ENCODE results near the gene SFRP5.

SFRP5 gene, protein sequence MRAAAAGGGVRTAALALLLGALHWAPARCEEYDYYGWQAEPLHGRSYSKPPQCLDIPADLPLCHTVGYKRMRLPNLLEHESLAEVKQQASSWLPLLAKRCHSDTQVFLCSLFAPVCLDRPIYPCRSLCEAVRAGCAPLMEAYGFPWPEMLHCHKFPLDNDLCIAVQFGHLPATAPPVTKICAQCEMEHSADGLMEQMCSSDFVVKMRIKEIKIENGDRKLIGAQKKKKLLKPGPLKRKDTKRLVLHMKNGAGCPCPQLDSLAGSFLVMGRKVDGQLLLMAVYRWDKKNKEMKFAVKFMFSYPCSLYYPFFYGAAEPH

DNA sequence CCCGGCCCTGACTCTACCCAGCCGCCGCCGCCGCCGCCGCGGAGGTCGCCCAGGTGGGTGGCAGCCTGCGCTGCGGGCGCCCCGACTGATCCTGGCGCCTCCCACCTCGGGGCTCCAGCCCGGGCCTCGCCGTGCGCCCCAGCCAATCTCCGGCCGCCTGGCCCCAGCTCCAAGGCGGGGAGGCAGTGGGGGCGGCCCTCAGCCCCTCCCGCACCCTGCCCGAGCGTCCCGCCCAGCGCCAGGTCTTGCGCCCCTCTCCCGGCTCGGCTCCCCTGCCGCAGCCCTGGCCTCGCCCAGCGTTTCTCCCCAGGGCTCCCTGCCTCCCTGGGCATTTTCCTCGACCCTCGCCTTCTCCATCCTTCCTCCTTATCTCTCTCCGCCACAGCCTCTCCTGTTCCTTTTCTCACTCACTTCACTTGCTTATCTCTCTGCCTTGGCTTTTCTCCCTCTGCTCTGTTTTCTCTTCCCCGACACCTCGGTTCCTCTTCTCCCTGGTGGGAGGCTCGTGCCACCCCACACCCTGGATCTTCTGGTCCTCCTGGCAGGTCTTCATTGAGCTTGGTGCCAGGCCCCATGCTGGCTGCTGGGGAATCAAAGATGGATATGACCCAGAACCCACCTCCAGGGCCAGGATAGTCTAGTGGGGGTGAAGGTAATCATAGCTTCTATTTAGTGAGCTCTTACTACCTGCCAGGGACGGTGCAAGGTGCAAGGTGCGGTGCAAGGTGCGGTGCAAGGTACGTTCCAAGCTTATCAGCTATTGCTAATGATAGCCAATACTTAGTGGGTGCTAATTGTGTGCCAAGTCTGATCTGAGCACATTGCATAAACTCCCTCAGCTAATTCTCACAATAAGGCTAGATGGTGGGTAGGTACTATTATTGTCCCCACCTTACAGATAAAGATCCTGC lies at the start of gene SFRP5:
Gene SFRP5 (minus strand): TSS at position 87 of the 911 bp plus-strand sequence. CDS start 166 bp downstream, outside the sequence.
- peaks cover 49% of the 10 kb centered on the region for H3K27me3 ChIP-seq (ENCODE audit: control insufficient read depth, insufficient read depth, low read length)

DNA sequence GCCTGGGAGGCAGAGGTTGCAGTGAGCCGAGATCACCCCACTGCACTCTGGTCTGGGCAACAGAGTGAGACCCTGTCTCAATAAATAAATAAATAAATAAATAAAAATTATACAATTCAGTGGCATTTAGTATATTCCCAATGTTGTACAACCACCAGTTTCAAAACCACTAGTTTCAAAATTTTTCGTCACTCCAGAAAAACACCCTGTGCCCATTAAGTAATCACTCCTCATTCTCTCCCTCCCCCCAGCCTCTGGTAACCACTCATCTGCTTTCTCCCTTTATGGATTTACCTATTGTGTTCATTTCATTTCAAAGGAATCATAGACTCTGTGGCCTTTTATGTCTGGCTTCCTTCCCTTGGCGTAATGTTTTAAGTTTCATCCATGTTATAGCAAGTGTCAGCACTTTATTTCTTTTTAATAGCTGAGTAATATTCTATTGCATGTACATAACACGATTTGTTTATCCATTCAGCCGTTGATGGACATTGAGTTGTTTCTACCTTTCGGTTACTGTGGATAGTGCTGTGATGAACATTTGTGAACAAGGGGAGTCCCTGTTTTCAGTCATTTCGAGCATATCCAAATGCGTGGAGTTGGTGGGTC lies 48.4 kb upstream of the SFRP5 start:
- no peak overlapping the region for H3K9ac ChIP-seq (ENCODE audit: low read depth, low read length)
- H3K27me3 ChIP-seq (ENCODE audit: control insufficient read depth, insufficient read depth, low read length), result no peaks in the 10 kb centered on the region
- H3K9me3 ChIP-seq (ENCODE audit: control insufficient read depth, insufficient read depth, low read length), result no peaks in the 10 kb centered on the region
- no peaks in the 10 kb centered on the region for H3K36me3 ChIP-seq (ENCODE audit: control insufficient read depth, insufficient read depth, low read length)
- no peak overlapping the region for H3K4me3 ChIP-seq (ENCODE audit: low read depth, low read length)
- H3K4me1 ChIP-seq (ENCODE audit: control insufficient read depth, insufficient read depth, low read length), result peaks cover 7% of the 10 kb centered on the region

More for the DNA sequence above, at the start of gene SFRP5:
- Histone ChIP-seq H3K4me1 (ENCODE audit: control insufficient read depth, insufficient read depth, low read length) (peaks cover 8% of the 10 kb centered on the region), H3K4me3 (ENCODE audit: low read depth, low read length) (peak within 1 kb of the TSS; percentile 74), H3K9me3 (ENCODE audit: control insufficient read depth, insufficient read depth, low read length) (no peaks in the 10 kb centered on the region), H3K9ac (ENCODE audit: low read depth, low read length) (peak within 1 kb of the TSS; percentile 37), H3K36me3 (ENCODE audit: control insufficient read depth, insufficient read depth, low read length) (no peaks in the 10 kb centered on the region)

DNA sequence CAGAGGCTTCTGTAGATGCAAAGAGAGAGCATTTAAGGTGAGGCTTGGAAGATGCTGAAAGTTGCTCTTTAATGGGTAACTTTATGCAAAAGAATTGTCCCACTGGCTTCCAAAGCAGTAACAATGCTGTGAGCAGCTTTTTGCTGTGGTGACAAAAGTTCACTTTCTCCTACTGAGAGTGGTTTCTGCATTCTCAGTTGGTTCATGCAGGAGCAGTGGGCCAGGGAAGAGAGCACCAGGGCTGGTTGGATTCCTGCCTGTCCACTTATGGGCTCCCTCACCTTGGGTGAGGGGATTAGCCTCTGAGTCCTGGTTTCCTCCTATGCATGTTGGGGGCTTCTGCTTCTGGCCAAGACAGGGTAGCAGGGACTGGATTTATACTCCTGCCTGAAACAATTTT lies 46.8 kb upstream of the SFRP5 start:
- H3K36me3 ChIP-seq (ENCODE audit: control insufficient read depth, insufficient read depth, low read length), result no peaks in the 10 kb centered on the region
- H3K4me3 ChIP-seq (ENCODE audit: low read depth, low read length), result no peak overlapping the region
- H3K4me1 ChIP-seq (ENCODE audit: control insufficient read depth, insufficient read depth, low read length), result peaks cover 7% of the 10 kb centered on the region
- no peaks in the 10 kb centered on the region for H3K9me3 ChIP-seq (ENCODE audit: control insufficient read depth, insufficient read depth, low read length)
- no peaks in the 10 kb centered on the region for H3K27me3 ChIP-seq (ENCODE audit: control insufficient read depth, insufficient read depth, low read length)
- no peak overlapping the region for H3K9ac ChIP-seq (ENCODE audit: low read depth, low read length)

DNA sequence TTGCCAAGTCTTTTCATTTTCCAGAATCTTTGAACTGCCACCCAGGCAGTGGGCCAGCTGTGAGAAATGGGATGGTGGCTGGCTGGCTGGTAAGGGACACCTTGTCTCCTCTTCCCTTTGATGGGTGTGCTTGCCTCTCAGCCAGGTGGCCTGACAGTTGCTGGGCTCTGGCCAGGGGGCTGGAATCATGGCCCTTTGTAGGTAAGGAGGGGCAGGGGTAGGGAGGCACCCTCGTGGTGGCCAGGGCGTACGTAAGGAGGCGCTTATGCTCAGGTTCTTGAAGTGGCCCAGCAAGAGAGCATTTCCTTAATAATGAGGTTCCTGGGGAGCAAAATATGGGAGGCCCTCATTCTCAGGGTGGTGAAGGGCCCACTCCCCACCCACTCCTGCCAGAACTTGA lies 44.8 kb upstream of the SFRP5 start:
- H3K4me3 ChIP-seq (ENCODE audit: low read depth, low read length), result no peak overlapping the region
- H3K36me3 ChIP-seq (ENCODE audit: control insufficient read depth, insufficient read depth, low read length), result no peaks in the 10 kb centered on the region
- no peaks in the 10 kb centered on the region for H3K9me3 ChIP-seq (ENCODE audit: control insufficient read depth, insufficient read depth, low read length)
- H3K9ac ChIP-seq (ENCODE audit: low read depth, low read length), result no peak overlapping the region
- H3K27me3 ChIP-seq (ENCODE audit: control insufficient read depth, insufficient read depth, low read length), result no peaks in the 10 kb centered on the region
- H3K4me1 ChIP-seq (ENCODE audit: control insufficient read depth, insufficient read depth, low read length), result peaks cover 7% of the 10 kb centered on the region

DNA sequence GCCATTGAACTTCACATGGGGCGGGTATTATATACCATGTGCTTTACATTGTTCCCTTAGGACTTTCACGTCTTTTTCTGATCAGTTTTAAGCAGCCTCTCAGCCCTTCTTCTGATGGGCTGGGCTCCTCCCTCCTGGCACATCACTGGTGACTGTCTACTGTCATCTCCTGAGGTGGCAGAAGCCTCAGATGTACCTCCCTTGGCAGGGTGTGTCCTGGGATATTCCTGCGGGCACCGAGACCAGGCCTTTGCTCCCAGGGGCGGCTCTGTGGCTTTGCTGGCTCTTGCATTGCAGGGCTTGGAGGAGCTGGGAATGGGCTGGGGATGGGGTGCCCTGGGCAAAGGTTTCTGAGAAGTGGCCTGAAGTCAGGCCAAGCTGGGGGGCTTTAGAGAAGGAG lies 43.2 kb upstream of the SFRP5 start:
- H3K9ac ChIP-seq (ENCODE audit: low read depth, low read length), result no peak overlapping the region
- H3K27me3 ChIP-seq (ENCODE audit: control insufficient read depth, insufficient read depth, low read length), result no peaks in the 10 kb centered on the region
- H3K36me3 ChIP-seq (ENCODE audit: control insufficient read depth, insufficient read depth, low read length), result no peaks in the 10 kb centered on the region
- H3K9me3 ChIP-seq (ENCODE audit: control insufficient read depth, insufficient read depth, low read length), result no peaks in the 10 kb centered on the region
- H3K4me3 ChIP-seq (ENCODE audit: low read depth, low read length), result no peak overlapping the region
- peaks cover 2% of the 10 kb centered on the region for H3K4me1 ChIP-seq (ENCODE audit: control insufficient read depth, insufficient read depth, low read length)

DNA sequence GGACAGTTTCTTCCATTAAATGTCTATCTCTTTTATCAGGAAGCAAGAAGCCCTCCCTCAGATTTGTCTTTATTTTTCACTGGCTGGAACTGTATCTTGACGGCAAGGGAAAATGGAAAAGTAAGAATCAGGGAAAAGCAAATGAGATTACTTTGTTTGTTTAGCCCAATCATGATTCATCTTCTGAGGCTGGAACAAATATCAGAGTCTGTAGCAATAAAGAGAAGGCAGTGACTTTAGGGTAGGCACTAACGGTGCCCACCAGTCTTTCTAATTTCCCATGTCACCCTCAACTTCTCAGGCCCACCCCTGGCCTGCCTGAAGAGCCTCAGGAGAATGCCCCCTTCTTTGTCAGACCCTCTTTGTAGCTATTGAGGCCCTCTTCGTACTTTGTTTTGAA lies 41.5 kb upstream of the SFRP5 start:
- no peaks in the 10 kb centered on the region for H3K9me3 ChIP-seq (ENCODE audit: control insufficient read depth, insufficient read depth, low read length)
- H3K27me3 ChIP-seq (ENCODE audit: control insufficient read depth, insufficient read depth, low read length), result no peaks in the 10 kb centered on the region
- H3K4me1 ChIP-seq (ENCODE audit: control insufficient read depth, insufficient read depth, low read length), result peaks cover 2% of the 10 kb centered on the region
- H3K36me3 ChIP-seq (ENCODE audit: control insufficient read depth, insufficient read depth, low read length), result no peaks in the 10 kb centered on the region
- H3K9ac ChIP-seq (ENCODE audit: low read depth, low read length), result no peak overlapping the region
- no peak overlapping the region for H3K4me3 ChIP-seq (ENCODE audit: low read depth, low read length)

DNA sequence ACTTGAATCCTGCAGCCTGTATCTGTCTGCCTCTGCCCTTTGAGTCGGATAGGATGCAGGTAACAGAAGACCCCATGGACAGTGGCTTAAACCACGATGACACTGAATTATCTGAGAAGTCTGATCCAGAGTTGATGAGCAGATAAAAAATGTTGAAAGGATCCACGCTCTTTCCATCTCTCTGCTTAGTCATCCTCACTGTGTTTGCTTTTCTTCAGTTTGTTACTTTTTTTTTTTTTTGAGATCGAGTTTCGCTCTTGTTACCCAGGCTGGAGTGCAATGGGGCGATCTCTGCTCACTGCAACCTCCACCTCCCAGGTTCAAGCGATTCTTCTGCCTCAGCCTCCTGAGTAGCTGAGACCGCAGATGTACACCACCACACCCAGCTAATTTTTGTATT lies 40.9 kb upstream of the SFRP5 start:
- H3K4me1 ChIP-seq (ENCODE audit: control insufficient read depth, insufficient read depth, low read length), result peaks cover under 1% of the 10 kb centered on the region
- H3K27me3 ChIP-seq (ENCODE audit: control insufficient read depth, insufficient read depth, low read length), result no peaks in the 10 kb centered on the region
- no peaks in the 10 kb centered on the region for H3K9me3 ChIP-seq (ENCODE audit: control insufficient read depth, insufficient read depth, low read length)
- H3K36me3 ChIP-seq (ENCODE audit: control insufficient read depth, insufficient read depth, low read length), result no peaks in the 10 kb centered on the region
- no peak overlapping the region for H3K4me3 ChIP-seq (ENCODE audit: low read depth, low read length)
- H3K9ac ChIP-seq (ENCODE audit: low read depth, low read length), result no peak overlapping the region

DNA sequence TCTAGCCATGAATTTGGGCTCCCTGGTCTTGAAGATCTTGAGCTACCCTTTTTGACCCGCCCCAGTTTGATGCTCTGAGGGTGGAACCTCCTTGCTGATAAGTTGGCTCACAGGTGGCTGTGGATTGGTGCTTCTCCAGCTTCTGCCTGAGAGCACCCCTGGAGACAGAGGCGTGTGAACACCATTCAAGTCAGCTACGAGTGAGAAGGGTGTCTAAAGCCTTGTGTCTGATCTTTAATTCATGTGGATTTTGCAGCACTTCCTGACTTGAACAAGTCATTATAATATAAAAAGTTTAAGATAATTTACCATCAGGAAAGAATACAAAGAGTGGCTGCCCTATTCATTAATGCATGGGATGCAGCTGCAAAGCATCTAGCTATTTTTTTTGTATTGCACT lies 40.2 kb upstream of the SFRP5 start:
- no peak overlapping the region for H3K4me3 ChIP-seq (ENCODE audit: low read depth, low read length)
- no peaks in the 10 kb centered on the region for H3K27me3 ChIP-seq (ENCODE audit: control insufficient read depth, insufficient read depth, low read length)
- no peaks in the 10 kb centered on the region for H3K9me3 ChIP-seq (ENCODE audit: control insufficient read depth, insufficient read depth, low read length)
- no peaks in the 10 kb centered on the region for H3K4me1 ChIP-seq (ENCODE audit: control insufficient read depth, insufficient read depth, low read length)
- no peak overlapping the region for H3K9ac ChIP-seq (ENCODE audit: low read depth, low read length)
- no peaks in the 10 kb centered on the region for H3K36me3 ChIP-seq (ENCODE audit: control insufficient read depth, insufficient read depth, low read length)

DNA sequence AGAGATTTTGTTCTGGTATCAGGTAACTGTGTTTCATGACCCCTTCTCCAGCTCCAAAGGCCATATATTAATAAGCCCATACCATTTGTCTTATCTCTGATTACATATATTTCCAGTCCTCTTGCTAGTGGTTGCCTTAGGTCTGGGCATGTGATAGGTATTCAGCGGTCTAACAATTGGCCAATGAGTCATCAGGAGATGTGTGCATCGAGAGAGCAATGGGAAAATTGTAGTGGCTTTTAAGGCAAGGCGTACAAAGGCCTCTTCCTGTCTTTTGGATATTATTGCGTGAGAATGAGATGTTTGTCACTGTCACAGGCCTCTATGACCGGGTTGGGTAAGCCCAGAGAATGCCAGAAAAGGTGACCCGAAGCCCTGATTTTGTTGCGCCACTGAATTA lies 38.6 kb upstream of the SFRP5 start:
- Histone ChIP-seq H3K27me3 (ENCODE audit: control insufficient read depth, insufficient read depth, low read length) (no peaks in the 10 kb centered on the region), H3K4me1 (ENCODE audit: control insufficient read depth, insufficient read depth, low read length) (peaks cover 8% of the 10 kb centered on the region), H3K4me3 (ENCODE audit: low read depth, low read length) (no peak overlapping the region), H3K36me3 (ENCODE audit: control insufficient read depth, insufficient read depth, low read length) (no peaks in the 10 kb centered on the region), H3K9me3 (ENCODE audit: control insufficient read depth, insufficient read depth, low read length) (no peaks in the 10 kb centered on the region), H3K9ac (ENCODE audit: low read depth, low read length) (no peak overlapping the region)

DNA sequence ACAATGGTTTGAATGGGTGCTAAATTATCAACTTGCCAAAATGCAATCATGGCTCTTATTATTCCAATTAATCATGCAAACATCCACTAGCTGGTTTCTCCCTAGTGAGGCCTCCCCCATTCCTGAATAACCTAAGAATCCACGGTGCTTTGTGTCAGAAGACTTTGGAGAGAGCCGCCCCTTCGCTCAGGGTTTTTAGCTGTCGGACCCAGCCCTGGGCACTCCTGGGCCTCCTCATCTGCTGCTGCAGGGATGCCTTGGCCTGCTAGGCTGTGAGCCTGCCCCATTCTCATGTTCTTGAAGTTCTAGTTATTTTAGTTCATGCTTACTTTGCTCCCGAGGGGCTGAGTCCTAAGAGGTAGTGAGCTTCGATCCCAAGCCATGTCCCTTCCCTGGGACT lies 34.1 kb upstream of the SFRP5 start:
- no peaks in the 10 kb centered on the region for H3K27me3 ChIP-seq (ENCODE audit: control insufficient read depth, insufficient read depth, low read length)
- no peak overlapping the region for H3K9ac ChIP-seq (ENCODE audit: low read depth, low read length)
- H3K36me3 ChIP-seq (ENCODE audit: control insufficient read depth, insufficient read depth, low read length), result no peaks in the 10 kb centered on the region
- no peak overlapping the region for H3K4me3 ChIP-seq (ENCODE audit: low read depth, low read length)
- H3K4me1 ChIP-seq (ENCODE audit: control insufficient read depth, insufficient read depth, low read length), result peaks cover 8% of the 10 kb centered on the region
- no peaks in the 10 kb centered on the region for H3K9me3 ChIP-seq (ENCODE audit: control insufficient read depth, insufficient read depth, low read length)

DNA sequence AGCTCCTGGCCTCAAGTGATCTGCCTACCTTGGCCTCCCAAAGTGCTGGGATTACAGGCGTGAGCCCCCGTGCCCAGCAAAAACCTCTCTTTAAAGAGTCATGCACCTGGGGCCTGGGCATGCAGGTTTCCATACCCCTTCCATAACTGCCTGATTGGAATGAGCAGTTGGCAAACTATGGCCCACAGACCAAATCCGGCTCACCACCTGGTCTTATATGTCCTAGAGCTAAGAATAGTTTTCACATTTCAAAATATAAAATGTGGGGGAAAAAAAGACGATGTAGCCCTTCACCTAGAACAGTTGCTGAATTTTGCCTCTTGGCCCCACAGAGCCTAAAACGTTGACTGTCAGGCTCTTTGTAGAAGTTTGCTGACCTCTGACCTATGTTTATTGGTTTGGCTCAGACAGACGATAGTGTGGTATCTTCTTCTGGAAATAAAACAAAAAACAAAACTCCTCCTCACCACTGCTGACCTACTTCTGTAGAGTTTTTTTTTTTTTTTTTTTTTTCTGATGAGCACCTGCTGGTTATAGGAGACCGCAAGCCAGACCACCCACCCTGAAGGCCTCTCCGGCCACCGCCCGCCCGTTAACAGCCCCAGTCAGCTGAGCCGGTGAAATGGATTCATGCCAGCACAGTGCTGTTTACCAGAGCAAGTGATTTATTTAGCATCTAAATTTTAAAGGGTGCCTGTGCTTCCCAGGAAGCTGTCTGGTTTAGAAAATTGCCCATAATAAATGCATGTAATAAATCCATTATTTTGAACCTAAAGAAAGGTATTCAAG lies 33.5 kb upstream of the SFRP5 start:
- H3K36me3 ChIP-seq (ENCODE audit: control insufficient read depth, insufficient read depth, low read length), result no peaks in the 10 kb centered on the region
- no peak overlapping the region for H3K9ac ChIP-seq (ENCODE audit: low read depth, low read length)
- H3K27me3 ChIP-seq (ENCODE audit: control insufficient read depth, insufficient read depth, low read length), result no peaks in the 10 kb centered on the region
- peaks cover 8% of the 10 kb centered on the region for H3K4me1 ChIP-seq (ENCODE audit: control insufficient read depth, insufficient read depth, low read length)
- no peaks in the 10 kb centered on the region for H3K9me3 ChIP-seq (ENCODE audit: control insufficient read depth, insufficient read depth, low read length)
- H3K4me3 ChIP-seq (ENCODE audit: low read depth, low read length), result no peak overlapping the region
